ENCODE measurements around the gene ARHGEF19. TPM values are rescaled to one million over a fixed set of nuclear protein-coding genes. Genes with fewer than 3 reads are reported as not detected.

ARHGEF19 gene
- total RNA-seq, 1 experiment from 2014 or later: 21.1 TPM

GRCh38 chr1:16199157-16199501, 13.3 kb downstream of the ARHGEF19 start:
- H2BK12ac ChIP-seq (ENCODE audit: insufficient read length, low read depth, low read length): no peak overlapping the region
- no peak overlapping the region for H3K14ac ChIP-seq (ENCODE audit: insufficient read depth, low read length)
- H3K79me1 ChIP-seq (ENCODE audit: insufficient read depth, low read depth, low read length, poor library complexity, severe bottlenecking): no peaks in the 10 kb centered on the region
- no peaks in the 10 kb centered on the region for H3K4me1 ChIP-seq (ENCODE audit: insufficient read depth, low read length)
- peaks cover 11 to 51% (median 17%) of the 10 kb centered on the region in 3 experiments; a peak in 6 of 7 replicates for H3K36me3 Mint-ChIP-seq (ENCODE audit: insufficient read depth in 1 of 3, low read depth in 3 of 3)
- DNase-seq: no peak
- no peak overlapping the region for H3K4ac ChIP-seq (ENCODE audit: low read depth, low read length)
- no peak overlapping the region for H2BK5ac ChIP-seq (ENCODE audit: insufficient read length, low read length)
- no peak overlapping the region for H2AFZ ChIP-seq (ENCODE audit: low read length)
- no peak overlapping the region for H4K5ac ChIP-seq (ENCODE audit: insufficient read length, low read depth, low read length)
- H3T11ph ChIP-seq (ENCODE audit: low read length): no peak overlapping the region
- H3K9me3 Mint-ChIP-seq: no peaks in the 10 kb centered on the region
- TF ChIP-seq CTCF (conservative IDR thresholded peaks at IDR 0.05): no peak
- no peak overlapping the region for H3K9ac ChIP-seq (ENCODE audit: extremely low read depth, insufficient read length, low read length)
- no peak overlapping the region for H2BK20ac ChIP-seq (ENCODE audit: low read depth, low read length, poor library complexity, severe bottlenecking)
- H2BK120ac ChIP-seq (ENCODE audit: low read depth, low read length, poor library complexity, severe bottlenecking): no peak overlapping the region
- H3K27ac ChIP-seq (ENCODE audit: insufficient read length, low read depth, low read length): no peak overlapping the region
- H3K27ac Mint-ChIP-seq: no peak overlapping the region; a peak in 1 of 7 replicates
- no peak overlapping the region for H3K23ac ChIP-seq (ENCODE audit: insufficient read length, low read depth, low read length)
- H3K27me3 Mint-ChIP-seq (ENCODE audit: low read depth): no peaks in the 10 kb centered on the region; the same call in 1 of the 2 replicates
- H3K79me2 ChIP-seq (ENCODE audit: insufficient read depth, low read length): no peaks in the 10 kb centered on the region; the same call in 1 of the 2 replicates
- no peak overlapping the region for H3K18ac ChIP-seq (ENCODE audit: insufficient read length, low read depth, low read length)
- no CpG with 5 or more reads among the region's 1 CpG for WGBS (ENCODE audit: extremely low coverage, insufficient read length, low lambda C conversion rate)
- H3K56ac ChIP-seq (ENCODE audit: insufficient read length, low read depth, low read length): no peak overlapping the region
- no peaks in the 10 kb centered on the region for H3K4me1 Mint-ChIP-seq
- H3K27me3 ChIP-seq (ENCODE audit: insufficient read depth, low read length): no peaks in the 10 kb centered on the region
- no peaks in the 10 kb centered on the region for H3K23me2 ChIP-seq (ENCODE audit: insufficient read length, low read depth, low read length, poor library complexity, severe bottlenecking)
- H4K20me1 ChIP-seq (ENCODE audit: control insufficient read depth, insufficient read depth, insufficient read length): no peaks in the 10 kb centered on the region
- no peaks in the 10 kb centered on the region for H3K9me3 ChIP-seq (ENCODE audit: control insufficient read depth, low read depth, low read length)
- H4K8ac ChIP-seq (replicated peaks; ENCODE audit: insufficient read length, low read depth, low read length): no peak overlapping the region
- H3K4me3 Mint-ChIP-seq: no peak overlapping the region
- no peak overlapping the region for H4K91ac ChIP-seq (ENCODE audit: insufficient read length, low read depth, low read length)
- no peak overlapping the region for H3K4me2 ChIP-seq (ENCODE audit: insufficient read depth, insufficient read length, low read length)
- H2BK15ac ChIP-seq (ENCODE audit: low read depth, low read length): no peak overlapping the region
- no peak overlapping the region for H2AK5ac ChIP-seq (ENCODE audit: insufficient read length, low read length)
